Psoas muscle (tissue), 8 donors: Measurements from ENCODE around the gene HAP1. TPM values are rescaled to one million over a fixed set of nuclear protein-coding genes. Genes with fewer than 3 reads are reported as not detected.

Source experiments
- ATAC-seq, 4 donors: fragments of 200-7000 bp; cut with Tn5 transposase; one replicate each; pipeline ENCODE4 v1.9.1; 2020; ENCODE audit warnings: moderate library complexity in 3 of 4, mild to moderate bottlenecking in 2 of 4
- DNase-seq, 2 donors: peaks; one replicate each; pipeline ENCODE4 v3.0.0-alpha.2; 2020
- H3K27ac ChIP-seq: fragments of 200-600 bp; one replicate; pipeline ENCODE4 v1.8.0; 2022
- H3K27me3 ChIP-seq, 3 donors: fragments of 200-600 bp in 1 of 3; one replicate each; pipeline versions ENCODE4 v1.6.1 to v1.8.0; 2013 to 2022; ENCODE audit warnings: low read length in 2 of 3, mild to moderate bottlenecking in 2 of 3, moderate library complexity in 1 of 3; ENCODE audit not compliant: insufficient read depth in 3 of 3
- H3K36me3 ChIP-seq, 2 donors: fragments of 200-600 bp in 1 of 2; one replicate each; pipeline versions ENCODE4 v1.6.1 to v1.8.0; 2013 to 2022; ENCODE audit warnings: low read depth in 1 of 2, mild to moderate bottlenecking in 1 of 2, moderate library complexity in 1 of 2; ENCODE audit not compliant: insufficient read depth in 1 of 2
- H3K4me1 ChIP-seq: fragments of 200-600 bp; one replicate; pipeline ENCODE4 v1.8.0; 2022
- H3K4me3 ChIP-seq: fragments of 200-600 bp; one replicate; pipeline ENCODE4 v1.8.0; 2022; ENCODE audit warnings: mild to moderate bottlenecking
- H3K9me3 ChIP-seq: fragments of 200-600 bp; one replicate; pipeline ENCODE4 v1.8.0; 2022
- CTCF ChIP-seq: fragments of 200-600 bp; IDR thresholded peaks from one replicate; pipeline ENCODE4 v1.8.0; 2022; ENCODE audit warnings: antibody characterized with exemption
- WGBS, 3 donors: extraction: QIAGEN DNeasy Blood & Tissue Kit; methylation state at CpG; one replicate each; pipeline versions ENCODE4 v1.1.6 to v1.1.7; 2013; 5-methylcytosine and 5-hydroxymethylcytosine counted together
- intact Hi-C, 2 donors: fragments of 100-400 bp; cut with DNase I; formaldehyde crosslinking; loops; one replicate each; pipeline versions ENCODE4 v1.11.0 to v1.14.2; 2022
- polyA plus RNA-seq, 3 donors: library from polyadenylated mRNA; stranded (reverse); fragments of 200-250 nt; gene quantifications; one replicate each; pipeline ENCODE4 v1.2.3, GENCODE V29; 2013
- total RNA-seq, 4 donors: library from RNA; stranded (reverse); fragmentation: NEBNext Ultra II Directional in 2 of 4; extraction: Animal tissue kit (Norgen Biotek cat#: 25700) in 2 of 4; gene quantifications; one replicate each; pipeline versions ENCODE4 v1.2.1 to v1.2.4, GENCODE V29; 2021 to 2023
- donor health status: healthy with polysubstance abuse.
- donor health status: DM: no; HTN: no; CAD: no; lungs with moderate emphysema.
- donor health status: Bipolar disorder and iron deficiency.
- donor health status: healthy.
- donor health status: DM: yes; HTN: yes; CAD: no.
- donor health status: DM: no; HTN: no; CAD: no.
- donor health status: DM: no; HTN: no; CAD: no.
- donor health status: DM: yes; HTN: yes; CAD: no.

HAP1 gene
- total and polyA plus RNA-seq, 7 donors, result under 0.01 to 0.14 (median 0.03) TPM; not detected in 2

GRCh38 chr17:41697122-41697962, 37.1 kb downstream of the HAP1 start:
- no peak for TF ChIP-seq CTCF
- peak; percentile 83 to 91 (median 88) for ATAC-seq
- 17 to 27% (median 23%) methylated on average over 6 of the region's 6 CpGs for WGBS, 3 donors
- H3K9me3 ChIP-seq, result no peaks in the 10 kb centered on the region
- intact Hi-C loops, result no loop called here
- peaks cover 3 to 31% of the 10 kb centered on the region in 2 donors for H3K36me3 ChIP-seq
- H3K4me3 ChIP-seq, result no peak overlapping the region
- peaks cover 27% of the 10 kb centered on the region for H3K4me1 ChIP-seq
- no peaks in the 10 kb centered on the region for H3K27me3 ChIP-seq
- peak overlapping the region; percentile 88 for H3K27ac ChIP-seq
- DNase-seq, result peak; percentile 73 to 89

- H3K27ac ChIP-seq, result peak overlapping the region; percentile 88
- DNase-seq (peak in 1 of 2 donors; percentile 59), ATAC-seq (peak; percentile 21 to 59 (median 38))
- no peak overlapping the region for H3K4me3 ChIP-seq
- H3K9me3 ChIP-seq, result no peaks in the 10 kb centered on the region
- no peaks in the 10 kb centered on the region for H3K27me3 ChIP-seq
- peaks cover 7 to 43% of the 10 kb centered on the region in 2 donors for H3K36me3 ChIP-seq
- TF ChIP-seq CTCF, result peak; percentile 81
- 48 to 59% (median 53%) methylated on average over 11 of the region's 11 CpGs for WGBS, 3 donors
- H3K4me1 ChIP-seq, result peaks cover 38% of the 10 kb centered on the region
- intact Hi-C loops, result no loop called here
Measured at GRCh38 chr17:41695954-41696757, 38.3 kb downstream of the HAP1 start.

GRCh38 chr17:41695134-41695661, 39.2 kb downstream of the HAP1 start:
- Histone ChIP-seq H3K4me3 (no peak overlapping the region), H3K27me3 (no peaks in the 10 kb centered on the region), H3K9me3 (no peaks in the 10 kb centered on the region), H3K4me1 (peaks cover 48% of the 10 kb centered on the region), H3K36me3 (peaks cover 12 to 52% of the 10 kb centered on the region in 2 donors), H3K27ac (peak overlapping the region; percentile 5)
- intact Hi-C loops, result no loop called here
- ATAC-seq, result peak in 2 of 4 donors; percentile 4 to 10
- 63 to 80% (median 64%) methylated on average over 7 of the region's 7 CpGs for WGBS, 3 donors
- no peak for TF ChIP-seq CTCF
- DNase-seq, result no peak

GRCh38 chr17:41692722-41693521, 41.5 kb downstream of the HAP1 start:
- DNase-seq (no peak), ATAC-seq (no peak)
- H3K27ac ChIP-seq, result peak overlapping the region; percentile 51
- TF ChIP-seq CTCF, result no peak
- no peaks in the 10 kb centered on the region for H3K9me3 ChIP-seq
- peaks cover 18 to 60% of the 10 kb centered on the region in 2 donors for H3K36me3 ChIP-seq
- intact Hi-C loops, result no loop called here
- H3K4me3 ChIP-seq, result no peak overlapping the region
- H3K4me1 ChIP-seq, result peaks cover 51% of the 10 kb centered on the region
- 74 to 84% (median 80%) methylated on average over 11 of the region's 11 CpGs for WGBS, 3 donors
- no peaks in the 10 kb centered on the region for H3K27me3 ChIP-seq
